Heart left ventricle (tissue), 16 donors: ENCODE data around the gene SYT9. TPM values are rescaled to one million over a fixed set of nuclear protein-coding genes. Genes with fewer than 3 reads are reported as not detected.

ENCODE experiments used
- ATAC-seq, 4 donors: fragments of 200-7000 bp; cut with Tn5 transposase; one replicate each; pipeline ENCODE4 v1.9.1; 2020 to 2022; ENCODE audit warnings: moderate library complexity in 4 of 4, mild to moderate bottlenecking in 3 of 4, moderate number of reproducible peaks in 1 of 4
- DNase-seq, 5 donors: peaks; one replicate each; pipeline ENCODE4 v3.0.0-alpha.2; 2020
- H3K27ac ChIP-seq, 12 donors: fragments of 200-600 bp; sonication (generic) in 4 of 12; one replicate each; pipeline versions ENCODE4 v1.5.0 to v1.8.0; 2016 to 2022; ENCODE audit warnings: mild to moderate bottlenecking in 2 of 12
- H3K27me3 ChIP-seq, 9 donors: fragments of 200-600 bp; sonication (generic) in 2 of 9; one replicate each; pipeline versions ENCODE4 v1.5.1 to v1.8.0; 2016 to 2022; ENCODE audit warnings: mild to moderate bottlenecking in 3 of 9
- H3K36me3 ChIP-seq, 9 donors: fragments of 200-600 bp; sonication (generic) in 2 of 9; one replicate each; pipeline versions ENCODE4 v1.5.0 to v1.8.0; 2018 to 2022; ENCODE audit warnings: mild to moderate bottlenecking in 2 of 9
- H3K4me1 ChIP-seq, 12 donors: fragments of 200-600 bp; sonication (generic) in 4 of 12; one replicate each; pipeline versions ENCODE4 v1.5.0 to v1.8.0; 2016 to 2022; ENCODE audit warnings: mild to moderate bottlenecking in 3 of 12
- H3K4me3 ChIP-seq, 12 donors: fragments of 200-600 bp; sonication (generic) in 4 of 12; one replicate each; pipeline versions ENCODE4 v1.5.0 to v1.8.0; 2017 to 2022; ENCODE audit warnings: mild to moderate bottlenecking in 9 of 12, moderate library complexity in 4 of 12
- H3K9me3 ChIP-seq, 12 donors: fragments of 200-600 bp; sonication (generic) in 4 of 12; one replicate each; pipeline versions ENCODE4 v1.5.0 to v1.8.0; 2016 to 2022; ENCODE audit warnings: mild to moderate bottlenecking in 1 of 12
- CTCF ChIP-seq, 12 donors: fragments of 200-600 bp; sonication (generic) in 4 of 12; IDR thresholded peaks; one replicate each; pipeline versions ENCODE4 v1.5.0 to v1.8.0; 2018 to 2022; ENCODE audit warnings: antibody characterized with exemption in 12 of 12, mild to moderate bottlenecking in 5 of 12
- POLR2A ChIP-seq, 2 donors: fragments of 450-650 bp; IDR thresholded peaks; one replicate each; pipeline ENCODE4 v1.6.1; 2017; ENCODE audit warnings: antibody characterized with exemption in 2 of 2, mild to moderate bottlenecking in 2 of 2, moderate library complexity in 2 of 2
- WGBS, 4 donors: extraction: QIAGEN DNeasy Blood & Tissue Kit in 2 of 4; methylation state at CpG; one replicate each; pipeline versions ENCODE4 v1.1.5 to v1.1.7; 2013 to 2018; 5-methylcytosine and 5-hydroxymethylcytosine counted together
- intact Hi-C, 10 donors: fragments of 100-400 bp; cut with DNase I; formaldehyde crosslinking; loops; one replicate each; pipeline versions ENCODE4 v1.11.1 to v1.14.2; 2022
- polyA plus RNA-seq, 2 donors: library from polyadenylated mRNA; stranded (reverse); fragments of 200-250 nt; gene quantifications; one replicate each; pipeline ENCODE4 v1.2.3, GENCODE V29; 2013
- total RNA-seq, 9 donors: library from RNA; depleted of rRNA in 2 of 9; stranded (reverse); fragments of >200 nt in 2 of 9; fragmentation: NEBNext Ultra II Directional in 3 of 9; extraction: Animal tissue kit (Norgen Biotek cat#: 25700) in 3 of 9; gene quantifications; one replicate each; pipeline versions ENCODE4 v1.1.0 to v1.2.4, GENCODE V29; 2016 to 2023
- donor health status: ischemic (EF 13 %, LVEDD 7.1; RV severe dilation, severe dysfunction).
- donor health status: healthy with polysubstance abuse.
- donor health status: DM: no; HTN: yes; CAD: no.
- donor health status: DM: no; HTN: no; CAD: no.
- donor health status: ischemic (EF 25% LVEDD 6.9; RV normal size, moderate dysfunction).
- donor health status: ischemic (EF 25% LVEDD 5.7; RV mildly dilated, moderate dysfunction).
- donor health status: healthy.
- donor health status: DM: yes; HTN: yes; CAD: no.
- donor health status: ischemic (EF 35%, LVEDD 5.7; RV mildly dilated, moderate dysfunction).
- donor health status: nonischemic (EF 11% LVEDD 7.7; RV severe dilation, severe dysfunction).
- donor health status: DM: yes; HTN: yes; CAD: no.
- donor health status: PGD.
- donor health status: ischemic (EF 29% LVEDD 5.4; RV normal size, mild dysfunction).
- donor health status: nonischemic (EF 23%, LVEDD 6.1; RV moderate dilation, normal function).

The SYT9 gene
- total and polyA plus RNA-seq, 11 donors, result 0.04 to 1.4 (median 0.27) TPM; not detected in 2

DNA sequence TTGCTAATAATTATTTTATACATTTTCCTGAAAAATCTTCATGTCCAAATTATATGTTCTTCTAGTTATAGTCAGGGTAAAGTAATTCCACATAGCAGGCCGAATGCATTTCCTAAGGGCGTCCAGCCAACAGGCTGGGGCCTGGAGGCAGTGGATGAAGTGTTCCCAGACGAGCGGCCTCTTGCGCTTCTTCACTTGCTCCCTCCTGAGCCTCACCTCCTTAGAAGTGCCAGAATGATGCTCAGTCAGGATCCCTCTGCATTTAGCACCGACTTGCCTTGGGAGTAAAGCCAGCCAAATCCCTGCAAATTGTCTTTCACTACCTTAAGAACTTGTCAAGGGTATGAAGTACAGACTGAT is 235.1 kb downstream of the SYT9 start:
- no peak for ATAC-seq

GRCh38 chr11:7487360-7487759 is 235.7 kb downstream of the SYT9 start:
- TF ChIP-seq CTCF (IDR thresholded peaks at IDR 0.05) (no peak), POLR2A (IDR thresholded peaks at IDR 0.05) (no peak)
- H3K4me1 ChIP-seq, result peaks cover 0 to 19% (median 5%) of the 10 kb centered on the region in 12 donors
- H3K27me3 ChIP-seq, result no peaks in the 10 kb centered on the region
- DNase-seq (no peak), ATAC-seq (no peak)
- H3K9me3 ChIP-seq, result no peaks in the 10 kb centered on the region
- peak overlapping the region in 1 of 12 donors; percentile 9 for H3K27ac ChIP-seq
- H3K4me3 ChIP-seq, result peak overlapping the region in 9 of 12 donors; percentile 19 to 72 (median 52)
- WGBS, 4 donors, result 45 to 64% (median 56%) methylated on average over 2 of the region's 2 CpGs
- intact Hi-C loops, result no loop called here
- H3K36me3 ChIP-seq, result peaks cover 0 to 26% (median 4%) of the 10 kb centered on the region in 9 donors

More for the DNA sequence above, 235.1 kb downstream of the SYT9 start:
- TF ChIP-seq POLR2A (IDR thresholded peaks at IDR 0.05), result no peak
- TF ChIP-seq CTCF (IDR thresholded peaks at IDR 0.05), result no peak
- peak in 1 of 5 donors; percentile 34 for DNase-seq
- peak overlapping the region in 10 of 12 donors; percentile 19 to 72 (median 52) for H3K4me3 ChIP-seq
- 39 to 49% (median 48%) methylated on average over 6 of the region's 6 CpGs for WGBS, 4 donors
- intact Hi-C loops, result no loop called here
- H3K27me3 ChIP-seq, result no peaks in the 10 kb centered on the region
- no peaks in the 10 kb centered on the region for H3K9me3 ChIP-seq
- H3K4me1 ChIP-seq, result peaks cover 0 to 13% (median 2%) of the 10 kb centered on the region in 12 donors
- H3K27ac ChIP-seq, result peak overlapping the region in 1 of 12 donors; percentile 9
- peaks cover 0 to 25% (median 4%) of the 10 kb centered on the region in 9 donors for H3K36me3 ChIP-seq

GRCh38 chr11:7488681-7489080 is 237.0 kb downstream of the SYT9 start:
- intact Hi-C loops, result no loop called here
- 41 to 98% (median 93%) methylated on average over 1 of the region's 1 CpG for WGBS, 4 donors
- no peak for DNase-seq
- peaks cover 0 to 31% (median 7%) of the 10 kb centered on the region in 12 donors for H3K4me1 ChIP-seq
- no peak overlapping the region for H3K4me3 ChIP-seq
- no peak overlapping the region for H3K27ac ChIP-seq
- peaks cover 0 to 32% (median 4%) of the 10 kb centered on the region in 9 donors for H3K36me3 ChIP-seq
- H3K27me3 ChIP-seq, result no peaks in the 10 kb centered on the region
- no peak for ATAC-seq
- TF ChIP-seq POLR2A (IDR thresholded peaks at IDR 0.05) (no peak), CTCF (IDR thresholded peaks at IDR 0.05) (no peak)
- H3K9me3 ChIP-seq, result no peaks in the 10 kb centered on the region

DNA sequence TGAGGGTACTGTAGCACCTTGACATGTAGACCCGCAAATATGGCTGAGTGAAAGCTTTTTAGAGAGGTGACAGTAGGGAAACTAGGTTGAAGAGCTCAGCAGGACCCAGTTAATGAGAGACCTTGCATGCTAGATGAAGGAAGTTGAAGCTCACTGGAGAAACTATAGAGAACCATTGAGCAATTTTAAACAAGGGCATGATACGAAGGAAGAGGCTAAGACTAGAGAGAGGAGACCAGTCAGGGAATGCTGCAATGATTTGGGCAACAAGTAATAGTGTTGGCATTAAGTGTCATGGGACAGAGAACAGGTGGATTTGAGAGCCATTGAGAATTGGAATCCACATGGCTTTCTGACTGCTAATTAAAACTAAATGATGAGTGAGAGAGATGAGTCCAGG is 237.7 kb downstream of the SYT9 start:
- Histone ChIP-seq H3K4me1 (peaks cover 0 to 31% (median 7%) of the 10 kb centered on the region in 12 donors), H3K9me3 (no peaks in the 10 kb centered on the region), H3K27me3 (no peaks in the 10 kb centered on the region), H3K4me3 (no peak overlapping the region), H3K36me3 (peaks cover 0 to 35% (median 4%) of the 10 kb centered on the region in 9 donors), H3K27ac (no peak overlapping the region)
- intact Hi-C loops, result no loop called here
- WGBS, 4 donors, result 94 to 100% (median 95%) methylated on average over 2 of the region's 2 CpGs
- ATAC-seq, result no peak
- DNase-seq, result no peak
- no peak for TF ChIP-seq CTCF (IDR thresholded peaks at IDR 0.05)
- TF ChIP-seq POLR2A (IDR thresholded peaks at IDR 0.05), result no peak
